GM23338 (cell line): ENCODE data around the gene CPEB3. TPM values are rescaled to one million over a fixed set of nuclear protein-coding genes. Genes with fewer than 3 reads are reported as not detected.

Experiments used
- ATAC-seq: fragments of 200-7000 bp; cut with Tn5 transposase; 3 replicates; pipeline ENCODE4 v1.9.1; 2020
- DNase-seq: peaks from one replicate; pipeline ENCODE4 v3.0.0-alpha.2; 2015; ENCODE audit warnings: low spot score
- H2AFZ ChIP-seq: fragments of 200-600 bp; sonication (generic); 2 replicates; pipeline ENCODE4 v1.8.0; 2016; ENCODE audit warnings: antibody characterized with exemption, mild to moderate bottlenecking, moderate library complexity
- H3F3A ChIP-seq: fragments of 200-600 bp; sonication (generic); replicated peaks from 2 replicates; pipeline ENCODE4 v1.8.0; 2017; ENCODE audit warnings: antibody characterized with exemption, mixed run types, low read depth
- H3K27ac ChIP-seq: fragments of 200-600 bp; sonication (generic); 2 replicates; pipeline ENCODE4 v1.6.1; 2016; ENCODE audit warnings: low read depth
- H3K27me3 ChIP-seq: fragments of 200-600 bp; sonication (generic); 2 replicates; pipeline ENCODE4 v1.8.0; 2016; ENCODE audit warnings: mild to moderate bottlenecking, mixed run types, moderate library complexity; ENCODE audit not compliant: insufficient read depth
- H3K36me3 ChIP-seq: fragments of 200-600 bp; sonication (generic); 2 replicates; pipeline ENCODE4 v1.8.0; 2016; ENCODE audit warnings: mild to moderate bottlenecking; ENCODE audit not compliant: insufficient read depth
- H3K4me1 ChIP-seq: fragments of 200-600 bp; sonication (generic); 2 replicates; pipeline ENCODE4 v1.8.0; 2016; ENCODE audit warnings: mild to moderate bottlenecking, moderate library complexity; ENCODE audit not compliant: insufficient read depth
- H3K4me2 ChIP-seq: fragments of 200-600 bp; sonication (generic); 2 replicates; pipeline ENCODE4 v1.7.1; 2017; ENCODE audit warnings: mixed run types
- H3K4me3 ChIP-seq: fragments of 200-600 bp; sonication (generic); 2 replicates; pipeline ENCODE4 v1.6.1; 2016; ENCODE audit warnings: mixed run types
- H3K79me2 ChIP-seq: fragments of 200-600 bp; sonication (generic); replicated peaks from 2 replicates; pipeline ENCODE4 v1.8.0; 2017; ENCODE audit warnings: mild to moderate bottlenecking; ENCODE audit not compliant: insufficient read depth
- H3K9me2 ChIP-seq: fragments of 200-600 bp; sonication (generic); 2 replicates; pipeline ENCODE4 v1.8.0; 2017; ENCODE audit not compliant: insufficient read depth
- H4K20me1 ChIP-seq: fragments of 200-600 bp; sonication (generic); replicated peaks from 2 replicates; pipeline ENCODE4 v1.8.0; 2017; ENCODE audit warnings: mild to moderate bottlenecking; ENCODE audit not compliant: insufficient read depth
- H3K27ac Mint-ChIP-seq: 2 replicates; pipeline ENCODE4 v1.8.0; 2020; ENCODE audit warnings: inconsistent platforms, mild to moderate bottlenecking, moderate library complexity, mixed read lengths
- H3K27me3 Mint-ChIP-seq: 3 replicates; pipeline ENCODE4 v1.8.0; 2022; ENCODE audit warnings: low read depth, mild to moderate bottlenecking, moderate library complexity, mixed read lengths, inconsistent platforms; ENCODE audit not compliant: insufficient read depth, poor library complexity
- H3K36me3 Mint-ChIP-seq: 3 replicates; pipeline ENCODE4 v1.8.0; 2021; ENCODE audit warnings: low read depth, mild to moderate bottlenecking, inconsistent platforms, moderate library complexity, mixed read lengths
- H3K4me1 Mint-ChIP-seq: 3 replicates; pipeline ENCODE4 v1.8.0; 2020; ENCODE audit warnings: mild to moderate bottlenecking, inconsistent platforms, mixed read lengths
- H3K4me3 Mint-ChIP-seq: 3 replicates; pipeline ENCODE4 v1.8.0; 2021; ENCODE audit warnings: moderate library complexity, mild to moderate bottlenecking, inconsistent platforms, mixed read lengths
- H3K9me3 Mint-ChIP-seq: 3 replicates; pipeline ENCODE4 v1.8.0; 2020; ENCODE audit warnings: moderate library complexity, mild to moderate bottlenecking, inconsistent platforms, mixed read lengths
- CREB1 ChIP-seq: fragments of 250-450 bp; sonication (Bioruptor Pico); IDR thresholded peaks from 2 replicates; pipeline ENCODE4 v1.5.0; 2020; ENCODE audit warnings: low read depth, mild to moderate bottlenecking, moderate library complexity
- EZH2 ChIP-seq: fragments of 200-600 bp; sonication (generic); IDR thresholded peaks from one replicate; pipeline ENCODE4 v1.8.0; 2017; ENCODE audit warnings: antibody characterized with exemption, mild to moderate bottlenecking, low read depth; ENCODE audit not compliant: unreplicated experiment
- EZH2phosphoT487 ChIP-seq: fragments of 200-600 bp; sonication (generic); IDR thresholded peaks from one replicate; pipeline ENCODE4 v1.8.1; 2018; ENCODE audit warnings: antibody characterized with exemption; ENCODE audit not compliant: unreplicated experiment
- JUNB ChIP-seq: IDR thresholded peaks from one replicate; pipeline ENCODE4 v1.6.1; 2016; ENCODE audit warnings: antibody characterized with exemption; ENCODE audit not compliant: unreplicated experiment
- NANOG ChIP-seq: IDR thresholded peaks from 2 replicates; pipeline ENCODE4 v1.6.1; 2016; ENCODE audit warnings: antibody characterized with exemption, borderline replicate concordance
- POLR2AphosphoS5 ChIP-seq: IDR thresholded peaks from 2 replicates; pipeline ENCODE4 v1.6.1; 2016; ENCODE audit warnings: antibody characterized with exemption, low read depth
- STAT1 ChIP-seq: IDR thresholded peaks from one replicate; pipeline ENCODE4 v1.6.1; 2016; ENCODE audit warnings: antibody characterized with exemption; ENCODE audit not compliant: unreplicated experiment
- ZNF114 ChIP-seq: fragments of 250-450 bp; sonication (Bioruptor Pico); IDR thresholded peaks from 2 replicates; pipeline ENCODE4 v1.5.0; 2020; ENCODE audit warnings: mild to moderate bottlenecking, moderate library complexity
- ZNF331 ChIP-seq: fragments of 250-450 bp; sonication (Bioruptor Pico); IDR thresholded peaks from 2 replicates; pipeline ENCODE4 v1.5.0; 2020; ENCODE audit warnings: low read depth, mild to moderate bottlenecking, moderate library complexity
- polyA plus RNA-seq: library from polyadenylated mRNA; unstranded; fragments of >200 nt; fragmentation: Nextera tagmentation; extraction: Ambion mirVana; gene quantifications from 2 replicates; pipeline ENCODE4 v1.2.1, GENCODE V29; 2016
- total RNA-seq: library from RNA; depleted of rRNA; stranded (reverse); fragments of >200 nt; shearing (Covaris generic); gene quantifications from 2 replicates; pipeline ENCODE4 v1.2.3, GENCODE V29; 2014
- TF ChIP-seq, protein P1 (sequence below), 2 experiments: fragments of 200-600 bp in 1 of 2; sonication (generic) in 1 of 2; conservative IDR thresholded peaks; 2 replicates each; pipeline versions ENCODE4 v1.5.1 to v1.6.1; 2016 to 2017; ENCODE audit warnings: antibody characterized with exemption in 2 of 2, low read depth in 2 of 2, mild to moderate bottlenecking in 2 of 2, moderate library complexity in 1 of 2
- TF ChIP-seq, protein P2 (sequence below): fragments of 250-450 bp; sonication (Bioruptor Pico); IDR thresholded peaks from 2 replicates; pipeline ENCODE4 v1.5.0; 2020; ENCODE audit warnings: mild to moderate bottlenecking, moderate library complexity
- TF ChIP-seq, protein P3 (sequence below): IDR thresholded peaks from 2 replicates; pipeline ENCODE4 v1.6.1; 2016; ENCODE audit warnings: antibody characterized with exemption
- TF ChIP-seq, protein P4 (sequence below): IDR thresholded peaks from one replicate; pipeline ENCODE4 v1.6.1; 2018; ENCODE audit warnings: antibody characterized with exemption; ENCODE audit not compliant: unreplicated experiment

The CPEB3 gene
- total and polyA plus RNA-seq, 2 experiments from 2014 or later = 0.74 to 1.9 TPM

DNA sequence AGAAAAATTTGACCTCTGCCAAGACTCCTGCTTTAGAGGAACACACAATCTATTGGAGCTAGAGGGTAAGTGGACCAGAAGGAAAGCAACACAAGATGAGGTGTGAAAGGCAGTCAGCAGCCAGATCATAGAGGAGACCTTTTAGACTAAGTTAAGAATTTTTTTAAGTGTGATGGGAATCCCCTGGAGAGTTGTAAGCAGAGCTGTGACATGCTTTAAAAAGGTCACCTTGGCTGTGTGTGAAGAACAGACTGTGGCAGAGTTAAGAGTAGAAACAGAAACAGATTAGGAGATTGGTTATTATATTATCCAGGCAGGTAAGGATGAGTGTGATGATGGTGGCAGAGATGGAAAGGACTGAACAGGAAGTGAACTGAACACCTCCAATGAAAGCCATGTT is 23.5 kb downstream of the CPEB3 start:
- no peaks in the 10 kb centered on the region for H3K4me1 ChIP-seq
- Mint-ChIP-seq H3K36me3 (no peaks in the 10 kb centered on the region), H3K4me1 (no peaks in the 10 kb centered on the region), H3K9me3 (no peaks in the 10 kb centered on the region), H3K4me3 (no peak overlapping the region), H3K27me3 (no peaks in the 10 kb centered on the region), H3K27ac (no peak overlapping the region)
- no peaks in the 10 kb centered on the region for H3F3A ChIP-seq
- no peaks in the 10 kb centered on the region; the same call in none of the 2 replicates for H4K20me1 ChIP-seq
- ATAC-seq (no peak), DNase-seq (no peak)
- no peak overlapping the region for H3K4me2 ChIP-seq
- no peaks in the 10 kb centered on the region for H3K36me3 ChIP-seq
- H3K27ac ChIP-seq = no peak overlapping the region
- no peak overlapping the region for H3K4me3 ChIP-seq
- H3K79me2 ChIP-seq = no peaks in the 10 kb centered on the region
- H3K9me2 ChIP-seq = no peaks in the 10 kb centered on the region
- H2AFZ ChIP-seq = no peak overlapping the region
- TF ChIP-seq ZNF114 (CRISPR knock-in tag) (no peak), EZH2 (no peak), EZH2phosphoT487 (no peak), CREB1 (CRISPR knock-in tag) (no peak), JUNB (no peak), POLR2AphosphoS5 (no peak), STAT1 (no peak), ZNF331 (CRISPR knock-in tag) (no peak), NANOG (no peak)
- TF ChIP-seq, protein P1, sequence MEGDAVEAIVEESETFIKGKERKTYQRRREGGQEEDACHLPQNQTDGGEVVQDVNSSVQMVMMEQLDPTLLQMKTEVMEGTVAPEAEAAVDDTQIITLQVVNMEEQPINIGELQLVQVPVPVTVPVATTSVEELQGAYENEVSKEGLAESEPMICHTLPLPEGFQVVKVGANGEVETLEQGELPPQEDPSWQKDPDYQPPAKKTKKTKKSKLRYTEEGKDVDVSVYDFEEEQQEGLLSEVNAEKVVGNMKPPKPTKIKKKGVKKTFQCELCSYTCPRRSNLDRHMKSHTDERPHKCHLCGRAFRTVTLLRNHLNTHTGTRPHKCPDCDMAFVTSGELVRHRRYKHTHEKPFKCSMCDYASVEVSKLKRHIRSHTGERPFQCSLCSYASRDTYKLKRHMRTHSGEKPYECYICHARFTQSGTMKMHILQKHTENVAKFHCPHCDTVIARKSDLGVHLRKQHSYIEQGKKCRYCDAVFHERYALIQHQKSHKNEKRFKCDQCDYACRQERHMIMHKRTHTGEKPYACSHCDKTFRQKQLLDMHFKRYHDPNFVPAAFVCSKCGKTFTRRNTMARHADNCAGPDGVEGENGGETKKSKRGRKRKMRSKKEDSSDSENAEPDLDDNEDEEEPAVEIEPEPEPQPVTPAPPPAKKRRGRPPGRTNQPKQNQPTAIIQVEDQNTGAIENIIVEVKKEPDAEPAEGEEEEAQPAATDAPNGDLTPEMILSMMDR (conservative IDR thresholded peaks at IDR 0.05; ENCODE audit: low read depth in 2 of 2) = no peak
- TF ChIP-seq, protein P2, sequence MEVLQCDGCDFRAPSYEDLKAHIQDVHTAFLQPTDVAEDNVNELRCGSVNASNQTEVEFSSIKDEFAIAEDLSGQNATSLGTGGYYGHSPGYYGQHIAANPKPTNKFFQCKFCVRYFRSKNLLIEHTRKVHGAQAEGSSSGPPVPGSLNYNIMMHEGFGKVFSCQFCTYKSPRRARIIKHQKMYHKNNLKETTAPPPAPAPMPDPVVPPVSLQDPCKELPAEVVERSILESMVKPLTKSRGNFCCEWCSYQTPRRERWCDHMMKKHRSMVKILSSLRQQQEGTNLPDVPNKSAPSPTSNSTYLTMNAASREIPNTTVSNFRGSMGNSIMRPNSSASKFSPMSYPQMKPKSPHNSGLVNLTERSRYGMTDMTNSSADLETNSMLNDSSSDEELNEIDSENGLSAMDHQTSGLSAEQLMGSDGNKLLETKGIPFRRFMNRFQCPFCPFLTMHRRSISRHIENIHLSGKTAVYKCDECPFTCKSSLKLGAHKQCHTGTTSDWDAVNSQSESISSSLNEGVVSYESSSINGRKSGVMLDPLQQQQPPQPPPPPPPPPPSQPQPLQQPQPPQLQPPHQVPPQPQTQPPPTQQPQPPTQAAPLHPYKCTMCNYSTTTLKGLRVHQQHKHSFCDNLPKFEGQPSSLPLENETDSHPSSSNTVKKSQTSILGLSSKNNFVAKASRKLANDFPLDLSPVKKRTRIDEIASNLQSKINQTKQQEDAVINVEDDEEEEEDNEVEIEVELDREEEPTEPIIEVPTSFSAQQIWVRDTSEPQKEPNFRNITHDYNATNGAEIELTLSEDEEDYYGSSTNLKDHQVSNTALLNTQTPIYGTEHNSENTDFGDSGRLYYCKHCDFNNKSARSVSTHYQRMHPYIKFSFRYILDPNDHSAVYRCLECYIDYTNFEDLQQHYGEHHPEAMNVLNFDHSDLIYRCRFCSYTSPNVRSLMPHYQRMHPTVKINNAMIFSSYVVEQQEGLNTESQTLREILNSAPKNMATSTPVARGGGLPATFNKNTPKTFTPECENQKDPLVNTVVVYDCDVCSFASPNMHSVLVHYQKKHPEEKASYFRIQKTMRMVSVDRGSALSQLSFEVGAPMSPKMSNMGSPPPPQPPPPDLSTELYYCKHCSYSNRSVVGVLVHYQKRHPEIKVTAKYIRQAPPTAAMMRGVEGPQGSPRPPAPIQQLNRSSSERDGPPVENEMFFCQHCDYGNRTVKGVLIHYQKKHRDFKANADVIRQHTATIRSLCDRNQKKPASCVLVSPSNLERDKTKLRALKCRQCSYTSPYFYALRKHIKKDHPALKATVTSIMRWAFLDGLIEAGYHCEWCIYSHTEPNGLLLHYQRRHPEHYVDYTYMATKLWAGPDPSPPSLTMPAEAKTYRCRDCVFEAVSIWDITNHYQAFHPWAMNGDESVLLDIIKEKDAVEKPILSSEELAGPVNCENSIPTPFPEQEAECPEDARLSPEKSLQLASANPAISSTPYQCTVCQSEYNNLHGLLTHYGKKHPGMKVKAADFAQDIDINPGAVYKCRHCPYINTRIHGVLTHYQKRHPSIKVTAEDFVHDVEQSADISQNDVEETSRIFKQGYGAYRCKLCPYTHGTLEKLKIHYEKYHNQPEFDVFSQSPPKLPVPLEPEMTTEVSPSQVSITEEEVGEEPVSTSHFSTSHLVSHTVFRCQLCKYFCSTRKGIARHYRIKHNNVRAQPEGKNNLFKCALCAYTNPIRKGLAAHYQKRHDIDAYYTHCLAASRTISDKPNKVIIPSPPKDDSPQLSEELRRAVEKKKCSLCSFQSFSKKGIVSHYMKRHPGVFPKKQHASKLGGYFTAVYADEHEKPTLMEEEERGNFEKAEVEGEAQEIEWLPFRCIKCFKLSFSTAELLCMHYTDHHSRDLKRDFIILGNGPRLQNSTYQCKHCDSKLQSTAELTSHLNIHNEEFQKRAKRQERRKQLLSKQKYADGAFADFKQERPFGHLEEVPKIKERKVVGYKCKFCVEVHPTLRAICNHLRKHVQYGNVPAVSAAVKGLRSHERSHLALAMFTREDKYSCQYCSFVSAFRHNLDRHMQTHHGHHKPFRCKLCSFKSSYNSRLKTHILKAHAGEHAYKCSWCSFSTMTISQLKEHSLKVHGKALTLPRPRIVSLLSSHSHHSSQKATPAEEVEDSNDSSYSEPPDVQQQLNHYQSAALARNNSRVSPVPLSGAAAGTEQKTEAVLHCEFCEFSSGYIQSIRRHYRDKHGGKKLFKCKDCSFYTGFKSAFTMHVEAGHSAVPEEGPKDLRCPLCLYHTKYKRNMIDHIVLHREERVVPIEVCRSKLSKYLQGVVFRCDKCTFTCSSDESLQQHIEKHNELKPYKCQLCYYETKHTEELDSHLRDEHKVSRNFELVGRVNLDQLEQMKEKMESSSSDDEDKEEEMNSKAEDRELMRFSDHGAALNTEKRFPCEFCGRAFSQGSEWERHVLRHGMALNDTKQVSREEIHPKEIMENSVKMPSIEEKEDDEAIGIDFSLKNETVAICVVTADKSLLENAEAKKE (CRISPR knock-in tag) = no peak
- TF ChIP-seq, protein P3, sequence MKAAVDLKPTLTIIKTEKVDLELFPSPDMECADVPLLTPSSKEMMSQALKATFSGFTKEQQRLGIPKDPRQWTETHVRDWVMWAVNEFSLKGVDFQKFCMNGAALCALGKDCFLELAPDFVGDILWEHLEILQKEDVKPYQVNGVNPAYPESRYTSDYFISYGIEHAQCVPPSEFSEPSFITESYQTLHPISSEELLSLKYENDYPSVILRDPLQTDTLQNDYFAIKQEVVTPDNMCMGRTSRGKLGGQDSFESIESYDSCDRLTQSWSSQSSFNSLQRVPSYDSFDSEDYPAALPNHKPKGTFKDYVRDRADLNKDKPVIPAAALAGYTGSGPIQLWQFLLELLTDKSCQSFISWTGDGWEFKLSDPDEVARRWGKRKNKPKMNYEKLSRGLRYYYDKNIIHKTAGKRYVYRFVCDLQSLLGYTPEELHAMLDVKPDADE = no peak
- TF ChIP-seq, protein P4, sequence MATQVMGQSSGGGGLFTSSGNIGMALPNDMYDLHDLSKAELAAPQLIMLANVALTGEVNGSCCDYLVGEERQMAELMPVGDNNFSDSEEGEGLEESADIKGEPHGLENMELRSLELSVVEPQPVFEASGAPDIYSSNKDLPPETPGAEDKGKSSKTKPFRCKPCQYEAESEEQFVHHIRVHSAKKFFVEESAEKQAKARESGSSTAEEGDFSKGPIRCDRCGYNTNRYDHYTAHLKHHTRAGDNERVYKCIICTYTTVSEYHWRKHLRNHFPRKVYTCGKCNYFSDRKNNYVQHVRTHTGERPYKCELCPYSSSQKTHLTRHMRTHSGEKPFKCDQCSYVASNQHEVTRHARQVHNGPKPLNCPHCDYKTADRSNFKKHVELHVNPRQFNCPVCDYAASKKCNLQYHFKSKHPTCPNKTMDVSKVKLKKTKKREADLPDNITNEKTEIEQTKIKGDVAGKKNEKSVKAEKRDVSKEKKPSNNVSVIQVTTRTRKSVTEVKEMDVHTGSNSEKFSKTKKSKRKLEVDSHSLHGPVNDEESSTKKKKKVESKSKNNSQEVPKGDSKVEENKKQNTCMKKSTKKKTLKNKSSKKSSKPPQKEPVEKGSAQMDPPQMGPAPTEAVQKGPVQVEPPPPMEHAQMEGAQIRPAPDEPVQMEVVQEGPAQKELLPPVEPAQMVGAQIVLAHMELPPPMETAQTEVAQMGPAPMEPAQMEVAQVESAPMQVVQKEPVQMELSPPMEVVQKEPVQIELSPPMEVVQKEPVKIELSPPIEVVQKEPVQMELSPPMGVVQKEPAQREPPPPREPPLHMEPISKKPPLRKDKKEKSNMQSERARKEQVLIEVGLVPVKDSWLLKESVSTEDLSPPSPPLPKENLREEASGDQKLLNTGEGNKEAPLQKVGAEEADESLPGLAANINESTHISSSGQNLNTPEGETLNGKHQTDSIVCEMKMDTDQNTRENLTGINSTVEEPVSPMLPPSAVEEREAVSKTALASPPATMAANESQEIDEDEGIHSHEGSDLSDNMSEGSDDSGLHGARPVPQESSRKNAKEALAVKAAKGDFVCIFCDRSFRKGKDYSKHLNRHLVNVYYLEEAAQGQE = no peak
- H3K27me3 ChIP-seq = no peaks in the 10 kb centered on the region
